HL-60 (cell line): Measurements from ENCODE around the gene MEA1.

Experiments
- DNase-seq, 2 experiments: peaks; one replicate each; pipeline ENCODE4 v3.0.0-alpha.2; 2010 to 2020; ENCODE audit warnings: low read depth in 1 of 2, low spot score in 1 of 2
- H3K27ac ChIP-seq: fragments of 250-450 bp; sonication (Bioruptor Pico); replicated peaks from 2 replicates; pipeline ENCODE4 v1.5.1; 2020; ENCODE audit warnings: mild to moderate bottlenecking, moderate library complexity
- H3K27me3 ChIP-seq: fragments of 250-450 bp; sonication (Bioruptor Pico); 2 replicates; pipeline ENCODE4 v1.5.1; 2021; ENCODE audit warnings: mild to moderate bottlenecking, moderate library complexity; ENCODE audit not compliant: insufficient read depth, poor library complexity, severe bottlenecking
- H3K4me3 ChIP-seq: replicated peaks from 2 replicates; pipeline ENCODE4 v1.5.1; 2011; ENCODE audit warnings: mild to moderate bottlenecking, control low read depth, low read length; ENCODE audit not compliant: insufficient read depth
- GABPA ChIP-seq: IDR thresholded peaks from 2 replicates; pipeline ENCODE4 v1.6.1; 2012; ENCODE audit warnings: low read depth
- POLR2AphosphoS5 ChIP-seq: IDR thresholded peaks from 2 replicates; pipeline ENCODE4 v1.6.1; 2012; ENCODE audit warnings: low read depth
- SPI1 ChIP-seq: IDR thresholded peaks from 2 replicates; pipeline ENCODE4 v1.6.1; 2012; ENCODE audit warnings: low read depth, mild to moderate bottlenecking, borderline replicate concordance
- TF ChIP-seq, protein P1 (sequence below): IDR thresholded peaks from 2 replicates; pipeline ENCODE4 v1.6.1; 2012; ENCODE audit warnings: low read depth; ENCODE audit not compliant: insufficient replicate concordance
- TF ChIP-seq, protein P2 (sequence below): IDR thresholded peaks from one replicate; pipeline ENCODE4 v1.5.1; 2011; ENCODE audit warnings: low read length, control low read depth, inconsistent platforms; ENCODE audit not compliant: insufficient read depth

Gene MEA1

DNA sequence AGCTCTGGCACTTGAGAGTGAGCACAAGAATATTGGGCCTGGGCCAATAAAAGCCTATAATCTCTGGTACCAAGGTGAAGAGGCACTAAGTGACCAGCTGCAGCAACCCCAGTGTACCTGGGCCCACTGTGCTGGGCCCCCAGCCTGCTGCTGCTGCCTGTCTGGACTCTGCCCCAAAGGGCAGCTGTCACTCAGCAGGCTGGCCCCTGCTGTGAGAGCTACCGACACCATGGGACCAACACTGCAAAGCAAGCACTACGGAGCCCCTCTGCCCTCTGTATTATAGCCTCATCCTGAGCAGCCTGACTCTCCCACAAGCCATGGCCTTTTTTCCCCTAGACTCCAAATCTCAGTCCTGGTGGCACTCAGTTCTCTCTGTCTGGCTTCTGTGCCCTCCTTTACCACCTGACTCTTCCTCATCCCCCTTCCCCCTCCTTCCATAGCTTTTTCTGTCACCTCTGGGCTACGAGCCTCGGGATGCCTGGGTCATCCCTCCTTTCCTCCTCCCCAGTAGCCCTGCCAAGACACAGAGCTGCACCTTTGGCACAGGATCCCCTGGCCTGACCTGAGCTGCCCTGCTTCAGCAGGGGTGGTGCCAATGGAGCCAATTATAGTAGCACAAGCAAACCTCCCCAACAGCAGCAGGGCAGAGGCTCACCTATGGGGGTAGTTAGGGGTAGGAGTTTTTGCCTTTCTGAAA is 21.9 kb upstream of the MEA1 start:
- TF ChIP-seq, protein P1, sequence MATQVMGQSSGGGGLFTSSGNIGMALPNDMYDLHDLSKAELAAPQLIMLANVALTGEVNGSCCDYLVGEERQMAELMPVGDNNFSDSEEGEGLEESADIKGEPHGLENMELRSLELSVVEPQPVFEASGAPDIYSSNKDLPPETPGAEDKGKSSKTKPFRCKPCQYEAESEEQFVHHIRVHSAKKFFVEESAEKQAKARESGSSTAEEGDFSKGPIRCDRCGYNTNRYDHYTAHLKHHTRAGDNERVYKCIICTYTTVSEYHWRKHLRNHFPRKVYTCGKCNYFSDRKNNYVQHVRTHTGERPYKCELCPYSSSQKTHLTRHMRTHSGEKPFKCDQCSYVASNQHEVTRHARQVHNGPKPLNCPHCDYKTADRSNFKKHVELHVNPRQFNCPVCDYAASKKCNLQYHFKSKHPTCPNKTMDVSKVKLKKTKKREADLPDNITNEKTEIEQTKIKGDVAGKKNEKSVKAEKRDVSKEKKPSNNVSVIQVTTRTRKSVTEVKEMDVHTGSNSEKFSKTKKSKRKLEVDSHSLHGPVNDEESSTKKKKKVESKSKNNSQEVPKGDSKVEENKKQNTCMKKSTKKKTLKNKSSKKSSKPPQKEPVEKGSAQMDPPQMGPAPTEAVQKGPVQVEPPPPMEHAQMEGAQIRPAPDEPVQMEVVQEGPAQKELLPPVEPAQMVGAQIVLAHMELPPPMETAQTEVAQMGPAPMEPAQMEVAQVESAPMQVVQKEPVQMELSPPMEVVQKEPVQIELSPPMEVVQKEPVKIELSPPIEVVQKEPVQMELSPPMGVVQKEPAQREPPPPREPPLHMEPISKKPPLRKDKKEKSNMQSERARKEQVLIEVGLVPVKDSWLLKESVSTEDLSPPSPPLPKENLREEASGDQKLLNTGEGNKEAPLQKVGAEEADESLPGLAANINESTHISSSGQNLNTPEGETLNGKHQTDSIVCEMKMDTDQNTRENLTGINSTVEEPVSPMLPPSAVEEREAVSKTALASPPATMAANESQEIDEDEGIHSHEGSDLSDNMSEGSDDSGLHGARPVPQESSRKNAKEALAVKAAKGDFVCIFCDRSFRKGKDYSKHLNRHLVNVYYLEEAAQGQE = no peak
- no peak for TF ChIP-seq SPI1
- TF ChIP-seq, protein P2, sequence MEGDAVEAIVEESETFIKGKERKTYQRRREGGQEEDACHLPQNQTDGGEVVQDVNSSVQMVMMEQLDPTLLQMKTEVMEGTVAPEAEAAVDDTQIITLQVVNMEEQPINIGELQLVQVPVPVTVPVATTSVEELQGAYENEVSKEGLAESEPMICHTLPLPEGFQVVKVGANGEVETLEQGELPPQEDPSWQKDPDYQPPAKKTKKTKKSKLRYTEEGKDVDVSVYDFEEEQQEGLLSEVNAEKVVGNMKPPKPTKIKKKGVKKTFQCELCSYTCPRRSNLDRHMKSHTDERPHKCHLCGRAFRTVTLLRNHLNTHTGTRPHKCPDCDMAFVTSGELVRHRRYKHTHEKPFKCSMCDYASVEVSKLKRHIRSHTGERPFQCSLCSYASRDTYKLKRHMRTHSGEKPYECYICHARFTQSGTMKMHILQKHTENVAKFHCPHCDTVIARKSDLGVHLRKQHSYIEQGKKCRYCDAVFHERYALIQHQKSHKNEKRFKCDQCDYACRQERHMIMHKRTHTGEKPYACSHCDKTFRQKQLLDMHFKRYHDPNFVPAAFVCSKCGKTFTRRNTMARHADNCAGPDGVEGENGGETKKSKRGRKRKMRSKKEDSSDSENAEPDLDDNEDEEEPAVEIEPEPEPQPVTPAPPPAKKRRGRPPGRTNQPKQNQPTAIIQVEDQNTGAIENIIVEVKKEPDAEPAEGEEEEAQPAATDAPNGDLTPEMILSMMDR = no peak
- no peak for TF ChIP-seq POLR2AphosphoS5
- H3K4me3 ChIP-seq = no peak overlapping the region
- H3K27ac ChIP-seq = no peak overlapping the region
- no peaks in the 10 kb centered on the region for H3K27me3 ChIP-seq
- no peak for DNase-seq

DNA sequence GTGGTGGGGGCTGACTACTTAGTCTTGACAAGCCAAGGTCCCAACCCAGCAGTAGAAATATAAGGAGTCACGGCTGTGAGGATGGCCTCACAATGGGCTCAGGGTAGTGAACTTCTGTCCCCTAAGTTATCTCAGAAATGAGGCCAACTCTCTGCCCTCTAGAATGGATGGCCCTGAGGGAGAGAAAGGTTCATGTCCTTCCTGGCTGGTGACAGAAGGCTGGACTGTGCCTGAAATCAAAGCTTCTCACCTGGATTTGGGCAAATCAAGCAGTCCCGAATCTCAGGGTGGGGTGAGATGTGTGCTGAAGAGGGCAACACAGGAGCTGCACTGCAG is 20.4 kb upstream of the MEA1 start:
- TF ChIP-seq POLR2AphosphoS5 (no peak), SPI1 (no peak), GABPA (no peak)
- TF ChIP-seq, protein P2 = no peak
- TF ChIP-seq, protein P1 = no peak
- H3K27ac ChIP-seq = no peak overlapping the region

DNA sequence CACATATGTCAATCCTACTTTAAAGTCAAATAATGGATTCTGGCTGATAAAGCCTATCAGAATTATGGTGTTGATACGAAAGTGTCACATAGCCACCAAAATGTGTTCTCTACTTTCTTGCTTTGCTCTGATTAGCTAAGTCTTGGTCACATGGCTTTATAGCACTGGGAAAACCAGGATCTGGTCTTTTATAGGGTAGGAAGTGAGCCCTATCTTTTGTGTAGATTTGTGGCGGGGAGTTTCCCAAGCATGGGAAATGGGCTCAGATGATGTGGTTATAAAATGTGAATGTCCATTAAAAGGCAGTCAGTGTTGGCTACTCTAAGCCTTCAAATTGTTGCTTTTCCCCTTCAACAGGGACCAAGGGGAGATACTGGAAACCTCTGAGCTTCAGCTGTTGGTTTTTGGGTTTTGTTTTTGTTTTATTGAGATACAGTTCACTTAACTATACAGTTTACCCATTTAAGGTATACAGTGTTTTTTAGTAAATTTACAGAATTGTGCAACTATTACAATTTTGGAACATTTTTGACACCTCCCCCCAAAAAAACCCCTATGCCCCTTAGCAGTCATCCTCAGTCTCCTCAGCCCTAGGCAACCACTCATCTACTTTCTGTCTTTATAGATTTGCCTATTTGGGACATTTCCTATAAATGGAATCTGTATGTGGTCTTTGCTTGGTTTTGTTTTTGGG is 19.9 kb upstream of the MEA1 start:
- no peak overlapping the region for H3K4me3 ChIP-seq
- no peaks in the 10 kb centered on the region for H3K27me3 ChIP-seq
- no peak overlapping the region for H3K27ac ChIP-seq
- TF ChIP-seq, protein P1 = no peak
- TF ChIP-seq POLR2AphosphoS5 = no peak
- no peak for TF ChIP-seq SPI1
- TF ChIP-seq, protein P2 = no peak
- no peak for TF ChIP-seq GABPA
- DNase-seq = no peak

More for the DNA sequence above, 20.4 kb upstream of the MEA1 start:
- DNase-seq = no peak
- Histone ChIP-seq H3K4me3 (no peak overlapping the region), H3K27me3 (no peaks in the 10 kb centered on the region)
